ENCODE data around the gene KMT2B. TPM values are rescaled to one million over a fixed set of nuclear protein-coding genes. Genes with fewer than 3 reads are reported as not detected.

KMT2B gene
- total and polyA plus RNA-seq, 4 donors = 21.7 to 41.0 (median 27.5) TPM

DNA sequence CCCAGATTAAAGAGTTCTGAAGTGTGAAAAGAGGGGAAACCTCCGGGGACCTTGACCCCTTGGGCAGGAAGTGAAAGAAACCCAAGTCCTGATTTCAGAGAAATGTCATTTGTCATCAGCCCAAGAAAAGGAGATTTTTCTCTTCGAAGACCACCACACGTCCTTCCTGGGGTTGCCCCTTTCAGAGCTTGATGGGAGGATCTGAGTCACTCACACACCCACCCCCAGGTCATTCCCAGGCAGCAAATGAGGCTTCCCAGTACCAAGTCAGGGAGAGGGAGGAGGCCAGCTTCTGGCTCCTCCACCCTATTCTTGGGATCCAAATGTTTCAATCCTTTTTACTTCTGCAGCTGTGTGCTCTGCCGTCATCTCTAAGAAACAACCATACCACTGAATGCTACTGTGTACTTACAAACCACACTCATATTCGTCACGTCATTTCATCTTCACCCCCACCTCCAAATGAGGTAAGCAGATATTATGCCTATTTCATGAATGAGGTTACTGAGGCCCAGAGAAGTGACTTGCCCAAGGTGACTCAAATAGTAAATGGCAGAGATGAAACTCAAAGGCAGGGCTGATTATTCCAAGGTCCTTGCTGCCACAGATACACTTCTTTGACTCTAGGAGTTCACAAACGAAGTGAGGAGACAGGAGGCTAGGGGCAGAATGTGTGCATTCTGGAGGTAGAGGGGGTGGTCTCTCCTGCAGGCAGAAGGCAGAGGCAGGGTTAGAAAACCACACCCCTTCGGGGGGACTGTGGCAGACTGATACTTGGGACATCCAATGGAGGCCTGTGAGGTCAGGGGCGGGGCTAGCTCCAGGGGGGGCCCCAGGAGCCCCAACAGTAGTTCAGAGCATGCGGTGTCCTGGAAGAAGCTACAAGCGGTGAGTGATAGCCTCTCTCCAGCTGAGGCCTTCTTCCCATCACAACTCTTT, 5.0 kb upstream of the KMT2B start:
- TF ChIP-seq, protein P1, sequence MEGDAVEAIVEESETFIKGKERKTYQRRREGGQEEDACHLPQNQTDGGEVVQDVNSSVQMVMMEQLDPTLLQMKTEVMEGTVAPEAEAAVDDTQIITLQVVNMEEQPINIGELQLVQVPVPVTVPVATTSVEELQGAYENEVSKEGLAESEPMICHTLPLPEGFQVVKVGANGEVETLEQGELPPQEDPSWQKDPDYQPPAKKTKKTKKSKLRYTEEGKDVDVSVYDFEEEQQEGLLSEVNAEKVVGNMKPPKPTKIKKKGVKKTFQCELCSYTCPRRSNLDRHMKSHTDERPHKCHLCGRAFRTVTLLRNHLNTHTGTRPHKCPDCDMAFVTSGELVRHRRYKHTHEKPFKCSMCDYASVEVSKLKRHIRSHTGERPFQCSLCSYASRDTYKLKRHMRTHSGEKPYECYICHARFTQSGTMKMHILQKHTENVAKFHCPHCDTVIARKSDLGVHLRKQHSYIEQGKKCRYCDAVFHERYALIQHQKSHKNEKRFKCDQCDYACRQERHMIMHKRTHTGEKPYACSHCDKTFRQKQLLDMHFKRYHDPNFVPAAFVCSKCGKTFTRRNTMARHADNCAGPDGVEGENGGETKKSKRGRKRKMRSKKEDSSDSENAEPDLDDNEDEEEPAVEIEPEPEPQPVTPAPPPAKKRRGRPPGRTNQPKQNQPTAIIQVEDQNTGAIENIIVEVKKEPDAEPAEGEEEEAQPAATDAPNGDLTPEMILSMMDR (IDR thresholded peaks at IDR 0.05; ENCODE audit: control extremely low read depth, extremely low read depth) = no peak
- DNase-seq (no peak), ATAC-seq (ENCODE audit: insufficient read depth, low FRiP score) (no peak)
- no peak overlapping the region for H3K9ac ChIP-seq (ENCODE audit: insufficient read depth in 1 of 2, low read length in 2 of 2)
- no peak overlapping the region for H3K27ac ChIP-seq (ENCODE audit: low read depth in 1 of 2, low read length in 1 of 2)
- H3K4me1 ChIP-seq (ENCODE audit: control insufficient read depth in 5 of 5, insufficient read depth in 5 of 5, low read length in 5 of 5) = peaks cover 0 to 14% (median 7%) of the 10 kb centered on the region in 5 donors
- no peaks in the 10 kb centered on the region for H3K36me3 ChIP-seq (ENCODE audit: control insufficient read depth in 4 of 4, insufficient read depth in 4 of 4, low read length in 4 of 4)
- no peak overlapping the region for H3K4me3 ChIP-seq
- WGBS, 2 donors = 74 to 86% methylated on average over 11 of the region's 11 CpGs
- H3K9me3 ChIP-seq (ENCODE audit: control insufficient read depth in 4 of 4, insufficient read depth in 3 of 4, low read length in 3 of 4) = peaks cover 0 to 1% (median 0%) of the 10 kb centered on the region in 4 donors
- no peaks in the 10 kb centered on the region for H3K27me3 ChIP-seq (ENCODE audit: control insufficient read depth in 3 of 3, insufficient read depth in 3 of 3, low read length in 2 of 3)

DNA sequence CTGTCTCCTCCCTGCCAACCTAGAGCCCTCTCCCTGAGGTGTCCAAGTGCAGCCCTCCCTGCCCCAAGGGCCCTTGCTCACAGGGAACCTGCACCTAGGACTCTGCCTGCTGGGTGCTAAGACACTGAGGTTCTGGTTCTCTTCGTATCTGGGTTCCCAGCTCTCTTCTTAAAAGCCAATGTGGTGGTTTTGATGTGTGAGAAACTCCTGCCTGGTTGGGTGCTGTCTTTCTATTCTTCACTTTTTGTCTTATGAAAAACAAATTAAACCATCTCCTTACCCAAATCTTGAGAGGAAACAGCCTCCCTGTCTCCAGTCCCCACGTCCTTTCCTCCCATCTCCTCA, 4.3 kb upstream of the KMT2B start:
- Histone ChIP-seq H3K9ac (ENCODE audit: insufficient read depth in 1 of 2, low read length in 2 of 2) (no peak overlapping the region), H3K9me3 (ENCODE audit: control insufficient read depth in 4 of 4, insufficient read depth in 3 of 4, low read length in 3 of 4) (peaks cover 0 to 1% (median 0%) of the 10 kb centered on the region in 4 donors), H3K27ac (ENCODE audit: low read depth in 1 of 2, low read length in 1 of 2) (no peak overlapping the region), H3K4me1 (ENCODE audit: control insufficient read depth in 5 of 5, insufficient read depth in 5 of 5, low read length in 5 of 5) (peaks cover 0 to 14% (median 7%) of the 10 kb centered on the region in 5 donors), H3K27me3 (ENCODE audit: control insufficient read depth in 3 of 3, insufficient read depth in 3 of 3, low read length in 2 of 3) (no peaks in the 10 kb centered on the region), H3K36me3 (ENCODE audit: control insufficient read depth in 4 of 4, insufficient read depth in 4 of 4, low read length in 4 of 4) (no peaks in the 10 kb centered on the region), H3K4me3 (no peak overlapping the region)
- TF ChIP-seq, protein P1 (IDR thresholded peaks at IDR 0.05; ENCODE audit: control extremely low read depth, extremely low read depth) = no peak
- 79 to 82% methylated on average over 2 of the region's 2 CpGs for WGBS, 2 donors
- ATAC-seq (ENCODE audit: insufficient read depth, low FRiP score) (no peak), DNase-seq (no peak)

DNA sequence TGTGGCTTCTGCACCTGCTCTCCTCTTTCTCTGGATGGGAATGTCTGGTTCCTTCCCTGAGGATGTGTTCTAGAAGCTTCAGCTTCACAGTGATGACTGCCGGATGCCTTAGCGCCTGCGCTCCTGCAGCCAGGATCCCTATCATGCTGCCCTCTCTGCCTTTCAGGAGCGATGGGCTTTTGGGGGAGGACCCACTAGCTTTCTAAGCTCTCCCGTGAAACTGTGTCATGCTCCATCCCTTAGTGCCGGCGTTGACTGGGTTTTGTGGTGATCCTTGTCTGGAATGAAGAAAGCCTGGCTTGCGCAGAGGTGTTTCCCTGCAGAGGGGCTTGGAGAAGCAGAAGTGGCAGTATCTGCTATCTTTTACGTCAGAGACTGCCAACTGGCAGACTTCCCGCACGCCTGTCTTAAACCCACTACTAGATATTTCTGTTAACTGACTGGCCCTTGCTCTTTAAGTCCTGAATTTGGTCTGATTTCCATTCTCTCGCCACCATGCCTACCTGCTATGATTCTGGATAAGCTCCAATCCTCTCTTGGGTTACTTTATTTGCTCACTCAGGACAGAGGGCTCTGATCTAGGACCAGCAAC, 3.8 kb upstream of the KMT2B start:
- no peak for ATAC-seq (ENCODE audit: insufficient read depth, low FRiP score)
- DNase-seq = no peak
- no peak overlapping the region for H3K27ac ChIP-seq (ENCODE audit: low read depth in 1 of 2, low read length in 1 of 2)
- H3K4me1 ChIP-seq (ENCODE audit: control insufficient read depth in 5 of 5, insufficient read depth in 5 of 5, low read length in 5 of 5) = peaks cover 0 to 18% (median 10%) of the 10 kb centered on the region in 5 donors
- no peak overlapping the region for H3K9ac ChIP-seq (ENCODE audit: insufficient read depth in 1 of 2, low read length in 2 of 2)
- WGBS, 2 donors = 71 to 81% methylated on average over 12 of the region's 12 CpGs
- peaks cover 0 to 1% (median 0%) of the 10 kb centered on the region in 4 donors for H3K9me3 ChIP-seq (ENCODE audit: control insufficient read depth in 4 of 4, insufficient read depth in 3 of 4, low read length in 3 of 4)
- no peak overlapping the region for H3K4me3 ChIP-seq
- TF ChIP-seq, protein P1 (IDR thresholded peaks at IDR 0.05; ENCODE audit: control extremely low read depth, extremely low read depth) = no peak
- no peaks in the 10 kb centered on the region for H3K27me3 ChIP-seq (ENCODE audit: control insufficient read depth in 3 of 3, insufficient read depth in 3 of 3, low read length in 2 of 3)
- H3K36me3 ChIP-seq (ENCODE audit: control insufficient read depth in 4 of 4, insufficient read depth in 4 of 4, low read length in 4 of 4) = no peaks in the 10 kb centered on the region
